CD4-positive, CD25-positive, alpha-beta regulatory T cell (primary cell): ENCODE data around the gene SH3GLB1. TPM values are rescaled to one million over a fixed set of nuclear protein-coding genes. Genes with fewer than 3 reads are reported as not detected.
A peak's percentile ranks its signal among the peaks of the same experiment; 100 is the strongest.
"Not testable (repeated sequence)": the region's sequence is repeated elsewhere in the genome, so short reads cannot be mapped to it uniquely, and the experiment has no call there.

Experiments
- ATAC-seq, 2 donors: fragments of 150-1000 bp; cut with Tn5 transposase; one replicate each; pipeline ENCODE4 v1.10.0; 2021; ENCODE audit warnings: low read depth in 2 of 2, moderate number of reproducible peaks in 2 of 2, moderate library complexity in 1 of 2
- DNase-seq, 3 donors: peaks; one replicate each; pipeline versions ENCODE4 v3.0.0 to v3.0.0-alpha.2; 2012 to 2022; ENCODE audit warnings: mixed read lengths in 1 of 3
- H3K27ac ChIP-seq: one replicate; pipeline ENCODE4 v1.7.0; 2013; ENCODE audit warnings: mild to moderate bottlenecking, low read length; ENCODE audit not compliant: insufficient read depth, poor library complexity, severe bottlenecking
- H3K27me3 ChIP-seq: one replicate; pipeline ENCODE4 v1.7.0; 2013; ENCODE audit warnings: low read length; ENCODE audit not compliant: control insufficient read depth, insufficient read depth
- H3K36me3 ChIP-seq: one replicate; pipeline ENCODE4 v1.7.0; 2013; ENCODE audit warnings: mild to moderate bottlenecking, low read length, moderate library complexity; ENCODE audit not compliant: control insufficient read depth, insufficient read depth
- H3K4me1 ChIP-seq: 2 replicates; pipeline ENCODE4 v1.7.0; 2013; ENCODE audit warnings: mild to moderate bottlenecking, low read length; ENCODE audit not compliant: insufficient read depth, control insufficient read depth, poor library complexity, severe bottlenecking
- H3K4me3 ChIP-seq: one replicate; pipeline ENCODE4 v1.7.0; 2013; ENCODE audit warnings: low read depth, mild to moderate bottlenecking, low read length, moderate library complexity
- H3K9me3 ChIP-seq, 2 experiments: 1 replicate in 1 of 2; 2 replicates in 1 of 2; pipeline ENCODE4 v1.7.0; 2013; ENCODE audit warnings: low read length in 2 of 2, mild to moderate bottlenecking in 1 of 2, moderate library complexity in 1 of 2; ENCODE audit not compliant: control insufficient read depth in 2 of 2
- H3K27ac Mint-ChIP-seq, 3 donors: one replicate each; pipeline ENCODE4 v1.8.0; 2020 to 2022; ENCODE audit warnings: mild to moderate bottlenecking in 3 of 3, mixed read lengths in 3 of 3, moderate library complexity in 2 of 3
- H3K27me3 Mint-ChIP-seq: one replicate; pipeline ENCODE4 v1.8.0; 2022; ENCODE audit warnings: mild to moderate bottlenecking, mixed read lengths
- H3K36me3 Mint-ChIP-seq: one replicate; pipeline ENCODE4 v1.8.0; 2020; ENCODE audit warnings: mixed read lengths
- H3K4me1 Mint-ChIP-seq, 4 donors: one replicate each; pipeline ENCODE4 v1.8.0; 2020 to 2022; ENCODE audit warnings: mixed read lengths in 4 of 4, mild to moderate bottlenecking in 1 of 4
- H3K4me3 Mint-ChIP-seq, 4 donors: one replicate each; pipeline ENCODE4 v1.8.0; 2020 to 2022; ENCODE audit warnings: mild to moderate bottlenecking in 4 of 4, mixed read lengths in 4 of 4, moderate library complexity in 3 of 4
- H3K9me3 Mint-ChIP-seq, 7 donors: one replicate each; pipeline ENCODE4 v1.8.0; 2020 to 2022; ENCODE audit warnings: mixed read lengths in 7 of 7, mild to moderate bottlenecking in 3 of 7, moderate library complexity in 2 of 7
- polyA plus RNA-seq, 4 donors: library from polyadenylated mRNA; unstranded; fragments of 300-500 nt; fragmentation: Illumina TruSeq; gene quantifications; one replicate each; pipeline ENCODE4 v1.2.3, GENCODE V29; 2021
- total RNA-seq: library from RNA; stranded (reverse); gene quantifications from one replicate; pipeline ENCODE4 v1.2.3, GENCODE V29; 2022

Gene SH3GLB1
- total and polyA plus RNA-seq, 5 donors from 2014 or later, result 45.2 to 76.9 (median 61.8) TPM

DNA sequence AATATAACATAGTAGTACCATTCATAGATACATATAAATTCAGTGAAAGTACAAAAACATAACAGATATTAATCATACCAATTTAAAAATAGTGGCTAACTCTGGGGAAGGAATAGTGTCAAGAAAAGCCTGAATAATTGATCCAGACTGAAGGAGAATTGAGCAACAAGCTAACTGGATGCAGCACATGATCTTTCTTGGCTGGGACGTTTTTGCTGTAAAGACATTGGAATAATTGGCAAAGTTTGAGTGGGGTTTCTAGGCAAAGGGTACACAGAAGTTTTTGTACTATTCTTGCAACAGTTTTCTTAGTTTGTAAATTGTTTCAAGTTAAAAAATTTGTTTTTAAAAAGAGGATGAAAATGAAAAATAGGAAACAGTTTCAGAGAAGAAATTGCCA, 2.6 kb upstream of the SH3GLB1 start:
- Mint-ChIP-seq H3K36me3 (no peaks in the 10 kb centered on the region), H3K9me3 (no peaks in the 10 kb centered on the region), H3K27ac (peak overlapping the region in 1 of 3 donors; percentile 18), H3K4me3 (peak overlapping the region in 2 of 4 donors; percentile 61 to 95), H3K4me1 (peaks cover 20 to 46% (median 34%) of the 10 kb centered on the region in 4 donors), H3K27me3 (peaks cover 5% of the 10 kb centered on the region)
- Histone ChIP-seq H3K27ac (no peak overlapping the region), H3K4me3 (no peak overlapping the region), H3K36me3 (no peaks in the 10 kb centered on the region), H3K4me1 (peaks cover 24% of the 10 kb centered on the region), H3K9me3 (no peaks in the 10 kb centered on the region), H3K27me3 (no peaks in the 10 kb centered on the region)
- DNase-seq (no peak), ATAC-seq (no peak)

DNA sequence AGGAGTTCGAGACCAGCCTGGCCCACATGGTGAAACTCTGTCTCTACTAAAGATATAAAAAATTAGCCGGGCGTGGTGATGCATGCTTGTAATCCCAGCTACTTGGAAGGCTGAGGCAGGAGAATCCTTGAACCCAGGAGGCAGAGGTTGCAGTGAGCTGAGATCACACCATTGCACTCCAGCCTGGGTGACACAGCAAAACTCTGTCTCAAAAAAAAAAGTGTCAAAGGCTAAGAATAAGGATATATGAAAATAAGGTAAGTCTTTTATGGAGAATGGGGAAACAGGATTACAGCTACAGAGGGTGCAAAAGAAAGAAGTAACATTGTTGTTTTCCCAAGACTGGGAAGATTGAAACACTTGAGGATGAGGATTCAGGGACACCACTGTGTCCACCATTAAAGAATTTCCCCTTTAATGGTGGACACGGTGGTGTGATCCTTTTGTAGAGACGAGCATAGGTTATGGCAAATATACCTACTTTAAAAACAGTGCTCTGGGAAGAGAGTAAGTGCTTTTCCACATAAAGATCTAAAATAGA, 1.4 kb upstream of the SH3GLB1 start:
- H3K27me3 ChIP-seq, DNase-seq, ATAC-seq, H3K36me3 Mint-ChIP-seq, H3K9me3 ChIP-seq, H3K27me3 Mint-ChIP-seq, H3K9me3 Mint-ChIP-seq, H3K36me3 ChIP-seq: not testable (repeated sequence)
- H3K4me1 Mint-ChIP-seq, result peaks cover 27 to 59% (median 42%) of the 10 kb centered on the region in 4 donors
- peak overlapping the region; percentile 95 to 99 (median 96) for H3K4me3 Mint-ChIP-seq
- Histone ChIP-seq H3K4me1 (peaks cover 37% of the 10 kb centered on the region), H3K27ac (peak overlapping the region; percentile 95), H3K4me3 (peak overlapping the region; percentile 94)
- H3K27ac Mint-ChIP-seq, result peak overlapping the region; percentile 90 to 97 (median 97)

DNA sequence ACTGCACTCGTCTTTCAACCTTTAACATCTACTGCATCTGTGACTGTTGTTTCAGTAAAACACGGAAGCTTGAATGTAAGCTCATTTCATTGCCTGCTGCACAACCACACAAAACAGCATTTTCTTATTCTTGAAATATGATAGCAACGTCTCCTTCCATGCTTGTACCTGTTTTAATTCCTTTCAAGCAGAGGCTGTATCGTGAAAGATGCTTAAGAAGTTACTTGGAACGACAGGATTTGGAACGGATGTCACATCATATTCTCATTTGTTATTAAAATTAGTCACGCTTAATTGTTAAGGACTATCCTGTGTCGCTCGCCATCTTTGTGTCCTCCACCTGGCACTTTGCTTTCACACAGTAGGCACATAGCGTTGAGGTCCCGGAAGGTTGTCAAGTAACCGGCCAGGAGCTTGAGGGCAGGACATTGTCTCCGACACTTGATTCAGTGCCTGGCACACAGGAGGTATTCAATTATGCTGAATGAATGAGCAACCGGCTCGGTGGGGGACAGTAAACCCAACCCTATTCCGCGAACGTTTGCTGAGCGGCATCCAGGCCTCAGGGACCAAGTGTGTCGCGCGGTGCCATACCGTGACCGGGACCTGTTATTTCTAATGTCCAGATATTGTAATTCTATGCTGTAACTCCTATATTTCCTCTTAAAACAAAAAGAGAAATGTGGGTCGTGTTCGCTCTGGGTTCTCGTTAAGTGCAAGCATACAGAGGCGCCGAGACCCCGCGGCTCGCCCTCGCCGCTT, 499 bp upstream of the SH3GLB1 start:
- H3K27me3 ChIP-seq, result no peaks in the 10 kb centered on the region
- peak overlapping the region; percentile 94 for H3K4me3 ChIP-seq
- H3K9me3 ChIP-seq, result no peaks in the 10 kb centered on the region
- Mint-ChIP-seq H3K27me3 (peaks cover 5% of the 10 kb centered on the region), H3K9me3 (no peaks in the 10 kb centered on the region), H3K4me1 (peaks cover 28 to 66% (median 47%) of the 10 kb centered on the region in 4 donors), H3K36me3 (peaks cover 6% of the 10 kb centered on the region), H3K27ac (peak overlapping the region; percentile 97 to 98 (median 97)), H3K4me3 (peak overlapping the region; percentile 95 to 99 (median 96))
- DNase-seq, result peak in 2 of 3 donors; percentile 15 to 78
- peak; percentile 39 to 44 for ATAC-seq
- peaks cover 44% of the 10 kb centered on the region for H3K4me1 ChIP-seq
- peak overlapping the region; percentile 95 for H3K27ac ChIP-seq
- H3K36me3 ChIP-seq, result no peaks in the 10 kb centered on the region

DNA sequence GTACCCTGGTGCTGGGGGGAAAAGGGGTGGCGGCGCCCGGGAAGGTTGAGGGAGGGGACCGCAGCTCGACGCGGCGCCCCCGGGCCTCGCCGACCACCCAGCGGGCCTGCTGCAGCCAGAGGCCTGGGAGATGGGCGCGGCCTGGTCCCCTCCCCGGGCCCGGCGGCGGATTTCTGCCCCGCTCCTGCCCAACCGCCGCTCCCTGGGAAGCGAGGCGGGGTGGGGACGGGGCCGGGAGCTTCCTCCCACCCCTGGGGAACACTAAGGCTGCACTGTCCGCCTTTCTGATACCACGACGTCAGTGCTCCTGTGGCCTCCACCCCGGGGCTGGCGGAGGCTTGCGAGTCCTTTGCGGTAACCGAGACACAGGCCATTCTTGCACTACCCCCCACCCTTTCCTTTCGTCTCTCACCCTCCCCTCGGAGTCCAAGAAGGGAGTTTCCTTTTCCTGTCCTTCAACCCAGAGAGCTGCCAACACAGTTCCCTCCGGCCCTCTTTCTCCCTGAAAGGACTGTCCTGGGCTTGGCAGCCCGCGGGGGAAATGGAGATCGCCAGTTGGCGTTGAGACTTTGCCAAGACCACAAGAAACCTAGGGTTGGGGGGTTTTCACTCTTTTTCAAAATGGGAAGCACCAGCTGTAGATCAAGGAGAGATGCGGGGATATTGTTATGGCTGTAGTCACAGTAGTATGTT, 742 bp downstream of the SH3GLB1 start:
- Histone ChIP-seq H3K36me3 (no peaks in the 10 kb centered on the region), H3K9me3 (no peaks in the 10 kb centered on the region), H3K27ac (peak overlapping the region; percentile 95), H3K27me3 (no peaks in the 10 kb centered on the region), H3K4me3 (peak overlapping the region; percentile 96), H3K4me1 (peaks cover 49% of the 10 kb centered on the region)
- H3K4me1 Mint-ChIP-seq, result peaks cover 37 to 73% (median 55%) of the 10 kb centered on the region in 4 donors
- peak overlapping the region; percentile 97 to 98 (median 97) for H3K27ac Mint-ChIP-seq
- peak in 2 of 3 donors; percentile 29 to 66 for DNase-seq
- H3K27me3 Mint-ChIP-seq, result peaks cover 5% of the 10 kb centered on the region
- no peaks in the 10 kb centered on the region for H3K9me3 Mint-ChIP-seq
- peaks cover 6% of the 10 kb centered on the region for H3K36me3 Mint-ChIP-seq
- peak overlapping the region; percentile 95 to 99 (median 99) for H3K4me3 Mint-ChIP-seq
- peak; percentile 0 to 1 for ATAC-seq

DNA sequence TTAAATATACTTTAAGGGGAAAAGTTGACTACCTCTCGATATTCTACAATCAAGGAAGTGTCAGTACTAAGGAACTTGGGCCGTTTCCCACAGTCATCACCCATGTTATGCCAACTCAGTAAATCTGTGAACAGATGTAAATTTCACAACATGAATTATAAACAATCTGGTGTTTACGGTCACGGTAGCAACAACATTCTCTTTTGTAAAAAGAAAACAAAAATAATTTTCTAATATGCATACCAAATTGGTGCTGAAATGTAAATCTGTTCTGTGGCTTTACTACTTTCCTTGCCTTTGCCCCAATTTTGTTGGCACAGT, 1.2 kb downstream of the SH3GLB1 start:
- H3K27ac Mint-ChIP-seq, result peak overlapping the region; percentile 92 to 97 (median 95)
- DNase-seq (peak in 1 of 3 donors; percentile 23), ATAC-seq (no peak)
- H3K36me3 Mint-ChIP-seq, result peaks cover 6% of the 10 kb centered on the region
- peaks cover 49% of the 10 kb centered on the region for H3K4me1 ChIP-seq
- peaks cover 5% of the 10 kb centered on the region for H3K27me3 Mint-ChIP-seq
- peaks cover 40 to 73% (median 57%) of the 10 kb centered on the region in 4 donors for H3K4me1 Mint-ChIP-seq
- no peaks in the 10 kb centered on the region for H3K9me3 ChIP-seq
- peak overlapping the region; percentile 95 to 99 (median 99) for H3K4me3 Mint-ChIP-seq
- H3K9me3 Mint-ChIP-seq, result no peaks in the 10 kb centered on the region
- H3K4me3 ChIP-seq, result peak overlapping the region; percentile 96
- H3K27me3 ChIP-seq, result no peaks in the 10 kb centered on the region
- H3K27ac ChIP-seq, result peak overlapping the region; percentile 95
- H3K36me3 ChIP-seq, result no peaks in the 10 kb centered on the region

DNA sequence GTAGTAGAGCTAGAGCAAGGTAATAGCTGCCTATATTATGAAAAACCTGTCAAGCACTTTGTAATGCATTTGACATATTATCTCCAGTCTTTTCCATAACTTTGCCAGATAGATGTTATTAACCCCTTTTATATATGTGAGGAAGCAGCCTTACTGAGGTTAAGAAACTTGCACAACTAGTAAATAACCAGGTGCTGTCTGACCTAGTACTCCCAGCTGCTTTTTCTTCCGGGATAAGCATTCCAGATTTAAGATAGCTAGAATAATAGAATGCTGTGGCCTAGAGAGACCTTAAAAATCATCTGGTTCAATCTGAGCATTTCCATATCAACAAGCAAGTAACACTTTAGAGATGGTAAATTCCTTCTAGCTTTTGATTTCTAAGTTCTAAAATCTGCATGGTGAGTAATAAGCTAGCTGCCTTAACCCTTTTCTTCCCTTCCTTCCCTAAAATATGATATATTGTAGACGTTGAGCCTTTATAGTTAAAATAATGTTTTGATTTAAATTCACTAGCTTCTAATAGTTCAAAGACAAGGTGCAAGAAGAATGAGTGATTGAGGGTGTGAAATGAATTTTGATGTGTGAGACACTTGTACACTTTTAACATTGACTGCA, 1.8 kb downstream of the SH3GLB1 start:
- H3K4me1 ChIP-seq, result peaks cover 49% of the 10 kb centered on the region
- H3K9me3 ChIP-seq, result no peaks in the 10 kb centered on the region
- no peaks in the 10 kb centered on the region for H3K27me3 ChIP-seq
- peaks cover 5% of the 10 kb centered on the region for H3K27me3 Mint-ChIP-seq
- H3K4me1 Mint-ChIP-seq, result peaks cover 43 to 77% (median 58%) of the 10 kb centered on the region in 4 donors
- ATAC-seq, result no peak
- H3K4me3 Mint-ChIP-seq, result peak overlapping the region; percentile 95 to 99 (median 99)
- H3K36me3 ChIP-seq, result no peaks in the 10 kb centered on the region
- no peaks in the 10 kb centered on the region for H3K9me3 Mint-ChIP-seq
- peak overlapping the region; percentile 95 for H3K27ac ChIP-seq
- H3K36me3 Mint-ChIP-seq, result peaks cover 6% of the 10 kb centered on the region
- H3K27ac Mint-ChIP-seq, result peak overlapping the region; percentile 44 to 97 (median 92)
- DNase-seq, result no peak
- peak overlapping the region; percentile 96 for H3K4me3 ChIP-seq

DNA sequence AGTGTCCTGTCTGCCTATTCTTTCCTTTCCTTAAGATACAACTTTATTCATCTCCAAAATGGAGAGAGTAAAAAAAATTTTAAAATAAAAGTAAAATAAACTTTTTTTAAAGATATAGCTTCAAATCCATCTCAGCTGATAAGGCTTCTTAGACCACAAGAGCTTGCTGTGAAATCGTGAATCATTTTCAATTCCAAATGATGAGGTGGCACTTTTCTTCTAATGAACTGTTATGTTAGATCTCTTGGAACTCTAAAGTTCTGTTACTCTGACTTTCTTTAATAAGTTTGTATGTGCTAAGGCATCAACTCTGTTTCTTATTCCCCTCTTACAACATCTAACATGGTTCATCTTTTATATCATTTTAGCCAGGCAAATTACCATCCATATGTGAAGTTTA, 4.5 kb downstream of the SH3GLB1 start:
- no peak overlapping the region for H3K4me3 ChIP-seq
- H3K4me3 Mint-ChIP-seq, result peak overlapping the region in 3 of 4 donors; percentile 6 to 47 (median 16)
- peaks cover 2% of the 10 kb centered on the region for H3K27me3 Mint-ChIP-seq
- peaks cover 50% of the 10 kb centered on the region for H3K4me1 ChIP-seq
- no peaks in the 10 kb centered on the region for H3K9me3 Mint-ChIP-seq
- no peak overlapping the region for H3K27ac ChIP-seq
- no peak for ATAC-seq
- peak overlapping the region in 2 of 3 donors; percentile 3 to 18 for H3K27ac Mint-ChIP-seq
- no peaks in the 10 kb centered on the region for H3K36me3 ChIP-seq
- peaks cover 6% of the 10 kb centered on the region for H3K36me3 Mint-ChIP-seq
- peaks cover 42 to 68% (median 52%) of the 10 kb centered on the region in 4 donors for H3K4me1 Mint-ChIP-seq
- no peaks in the 10 kb centered on the region for H3K9me3 ChIP-seq
- no peaks in the 10 kb centered on the region for H3K27me3 ChIP-seq
- no peak for DNase-seq
